IMR-90 (cell line): Measurements from ENCODE around the gene PPM1J. TPM values are rescaled to one million over a fixed set of nuclear protein-coding genes. Genes with fewer than 3 reads are reported as not detected.

Source experiments
- ATAC-seq: fragments of 200-7000 bp; cut with Tn5 transposase; 2 replicates; pipeline ENCODE4 v1.9.1; 2020; ENCODE audit warnings: low read depth, mild to moderate bottlenecking, moderate library complexity
- BruUV-seq: library from RNA; stranded (reverse); fragments of 400-500 nt; replicated peaks from 2 replicates; lab custom pipeline; 2021; lab: Mats Ljungman, UMichigan
- CTCF ChIA-PET: fragments of 300-600 bp; formaldehyde crosslinking; extraction: SDS; loops from one replicate; lab custom pipeline; 2021; ENCODE audit warnings: antibody characterized with exemption; lab: Yijun Ruan, JAX
- POLR2A ChIA-PET: fragments of 300-600 bp; sonication (Branson Sonifier 250); formaldehyde crosslinking; loops from one replicate; lab custom pipeline; 2022; ENCODE audit warnings: antibody characterized with exemption; ENCODE audit not compliant: unreplicated experiment; lab: Charles Lee
- DNase-seq: peaks from one replicate; pipeline ENCODE4 v3.0.0; 2013
- H2AFZ ChIP-seq: replicated peaks from 2 replicates; pipeline ENCODE3; 2013; ENCODE audit warnings: low read length, mild to moderate bottlenecking; ENCODE audit not compliant: poor library complexity
- H2AK5ac ChIP-seq: 2 replicates; pipeline ENCODE4 v1.6.1; 2013; ENCODE audit warnings: low read depth, low read length, inconsistent platforms
- H2AK9ac ChIP-seq: replicated peaks from 2 replicates; pipeline ENCODE3; 2013; ENCODE audit warnings: mild to moderate bottlenecking, low read depth, low read length, moderate library complexity; ENCODE audit not compliant: poor library complexity
- H2BK120ac ChIP-seq: 2 replicates; pipeline ENCODE4 v1.6.1; 2013; ENCODE audit warnings: low read depth, low read length, inconsistent platforms
- H2BK15ac ChIP-seq: 3 replicates; pipeline ENCODE4 v1.6.1; 2013; ENCODE audit warnings: low read depth, low read length, inconsistent platforms
- H2BK20ac ChIP-seq: 2 replicates; pipeline ENCODE4 v1.6.1; 2013; ENCODE audit warnings: low read depth, mild to moderate bottlenecking, inconsistent platforms, low read length, moderate library complexity
- H2BK5ac ChIP-seq: 2 replicates; pipeline ENCODE4 v1.6.1; 2013; ENCODE audit warnings: mild to moderate bottlenecking, low read depth, low read length, inconsistent platforms; ENCODE audit not compliant: poor library complexity, severe bottlenecking
- H3K14ac ChIP-seq: replicated peaks from 2 replicates; pipeline ENCODE4 v1.6.1; 2013; ENCODE audit warnings: low read depth, low read length, inconsistent platforms
- H3K18ac ChIP-seq: 2 replicates; pipeline ENCODE4 v1.6.1; 2013; ENCODE audit warnings: low read depth, low read length, control low read depth
- H3K23ac ChIP-seq: 2 replicates; pipeline ENCODE4 v1.6.1; 2013; ENCODE audit warnings: low read depth, low read length, inconsistent platforms
- H3K27ac ChIP-seq: 2 replicates; pipeline ENCODE4 v1.5.1; 2013; ENCODE audit warnings: mild to moderate bottlenecking, control low read depth, low read length; ENCODE audit not compliant: insufficient read depth
- H3K27me3 ChIP-seq: 2 replicates; pipeline ENCODE4 v1.6.1; 2013; ENCODE audit warnings: low read length; ENCODE audit not compliant: control insufficient read depth, insufficient read depth
- H3K36me3 ChIP-seq: 2 replicates; pipeline ENCODE4 v1.6.1; 2013; ENCODE audit warnings: low read length, mixed read lengths; ENCODE audit not compliant: control insufficient read depth, insufficient read depth
- H3K4ac ChIP-seq: 2 replicates; pipeline ENCODE4 v1.6.1; 2013; ENCODE audit warnings: low read depth, low read length, inconsistent platforms
- H3K4me1 ChIP-seq: 2 replicates; pipeline ENCODE4 v1.6.1; 2013; ENCODE audit warnings: low read length, mixed read lengths; ENCODE audit not compliant: control insufficient read depth, insufficient read depth
- H3K4me2 ChIP-seq: 2 replicates; pipeline ENCODE4 v1.6.1; 2013; ENCODE audit warnings: low read depth, mild to moderate bottlenecking, control low read depth, low read length, moderate library complexity
- H3K4me3 ChIP-seq: 2 replicates; pipeline ENCODE4 v1.5.1; 2013; ENCODE audit warnings: low read depth, mild to moderate bottlenecking, control low read depth, low read length, moderate library complexity; ENCODE audit not compliant: insufficient read depth
- H3K56ac ChIP-seq: 2 replicates; pipeline ENCODE4 v1.6.1; 2013; ENCODE audit warnings: low read length, inconsistent platforms; ENCODE audit not compliant: insufficient read depth; ENCODE audit errors: extremely low read depth
- H3K79me1 ChIP-seq, 2 experiments: 2 replicates each; pipeline ENCODE4 v1.6.1; 2013; ENCODE audit warnings: low read length in 2 of 2, inconsistent platforms in 1 of 2, low read depth in 1 of 2
- H3K9ac ChIP-seq: 2 replicates; pipeline ENCODE4 v1.6.1; 2013; ENCODE audit warnings: low read depth, low read length, control low read depth
- H3K9me1 ChIP-seq: 2 replicates; pipeline ENCODE4 v1.6.1; 2013; ENCODE audit warnings: low read length, inconsistent platforms; ENCODE audit not compliant: insufficient read depth
- H3K9me3 ChIP-seq: 2 replicates; pipeline ENCODE4 v1.6.1; 2013; ENCODE audit warnings: low read length; ENCODE audit not compliant: control insufficient read depth, insufficient read depth
- H4K20me1 ChIP-seq: 2 replicates; pipeline ENCODE4 v1.6.1; 2013; ENCODE audit warnings: low read length, inconsistent platforms; ENCODE audit not compliant: insufficient read depth
- H4K5ac ChIP-seq: 2 replicates; pipeline ENCODE4 v1.6.1; 2013; ENCODE audit warnings: mild to moderate bottlenecking, low read depth, low read length, control low read depth
- H4K8ac ChIP-seq, 2 experiments: 2 replicates each; pipeline ENCODE4 v1.6.1; 2013; ENCODE audit warnings: low read depth in 2 of 2, low read length in 2 of 2, control low read depth in 1 of 2, inconsistent platforms in 1 of 2
- H4K91ac ChIP-seq: 2 replicates; pipeline ENCODE4 v1.6.1; 2013; ENCODE audit warnings: low read depth, low read length, inconsistent platforms; ENCODE audit not compliant: insufficient read depth
- BHLHE40 ChIP-seq: fragments of 150-350 bp; IDR thresholded peaks from 2 replicates; pipeline ENCODE4 v1.6.1; 2016; ENCODE audit warnings: mild to moderate bottlenecking, low read depth, low read length
- CEBPB ChIP-seq: IDR thresholded peaks from 2 replicates; pipeline ENCODE4 v1.6.1; 2012; ENCODE audit warnings: low read depth, low read length, improper control_type of control experiment
- CHD1 ChIP-seq: IDR thresholded peaks from 2 replicates; pipeline ENCODE4 v1.6.1; 2012; ENCODE audit warnings: low read depth, low read length, improper control_type of control experiment
- CTCF ChIP-seq: conservative IDR thresholded peaks from 2 replicates; pipeline ENCODE4 v1.5.1; 2012; ENCODE audit warnings: mild to moderate bottlenecking, low read depth, low read length, improper control_type of control experiment
- ELK1 ChIP-seq: fragments of 150-350 bp; IDR thresholded peaks from 2 replicates; pipeline ENCODE4 v1.6.1; 2016; ENCODE audit warnings: low read depth, mild to moderate bottlenecking, low read length, moderate library complexity, borderline replicate concordance
- FOS ChIP-seq: fragments of 150-350 bp; IDR thresholded peaks from 2 replicates; pipeline ENCODE4 v1.6.1; 2016; ENCODE audit warnings: low read depth, low read length
- MAFK ChIP-seq: IDR thresholded peaks from 2 replicates; pipeline ENCODE4 v1.6.1; 2012; ENCODE audit warnings: low read depth, low read length, improper control_type of control experiment
- MAZ ChIP-seq: IDR thresholded peaks from 2 replicates; pipeline ENCODE4 v1.6.1; 2012; ENCODE audit warnings: low read depth, mild to moderate bottlenecking, low read length, improper control_type of control experiment, moderate library complexity, borderline replicate concordance
- MXI1 ChIP-seq: IDR thresholded peaks from 2 replicates; pipeline ENCODE4 v1.6.1; 2012; ENCODE audit warnings: low read depth, mild to moderate bottlenecking, low read length, moderate library complexity, borderline replicate concordance
- NFE2L2 ChIP-seq: fragments of 150-350 bp; IDR thresholded peaks from 2 replicates; pipeline ENCODE4 v1.6.1; 2016; ENCODE audit warnings: low read depth, mild to moderate bottlenecking, low read length
- POLR2A ChIP-seq: IDR thresholded peaks from 2 replicates; pipeline ENCODE4 v1.6.1; 2012; ENCODE audit warnings: mild to moderate bottlenecking, low read depth, low read length
- RAD21 ChIP-seq: IDR thresholded peaks from 2 replicates; pipeline ENCODE4 v1.6.1; 2012; ENCODE audit warnings: low read length, improper control_type of control experiment
- RCOR1 ChIP-seq: IDR thresholded peaks from 2 replicates; pipeline ENCODE4 v1.6.1; 2012; ENCODE audit warnings: mild to moderate bottlenecking, low read length, improper control_type of control experiment; ENCODE audit not compliant: insufficient replicate concordance
- RFX5 ChIP-seq: IDR thresholded peaks from 2 replicates; pipeline ENCODE4 v1.8.0; 2012; ENCODE audit warnings: low read depth, mild to moderate bottlenecking, low read length, moderate library complexity
- SMC3 ChIP-seq: fragments of 150-350 bp; IDR thresholded peaks from 2 replicates; pipeline ENCODE4 v1.6.1; 2016; ENCODE audit warnings: low read depth, mild to moderate bottlenecking, antibody characterized with exemption, low read length, moderate library complexity
- USF2 ChIP-seq: fragments of 150-350 bp; IDR thresholded peaks from 2 replicates; pipeline ENCODE4 v1.6.1; 2017; ENCODE audit warnings: mild to moderate bottlenecking, antibody characterized with exemption, low read length, low read depth
- WGBS, 2 experiments: methylation state at CpG; one replicate each; pipeline versions ENCODE4 v1.1.5 to v1.1.7; 2013; ENCODE audit warnings: missing lambda C conversion rate in 2 of 2; ENCODE audit not compliant: insufficient read length in 1 of 2; ENCODE audit errors: extremely low coverage in 2 of 2; 5-methylcytosine and 5-hydroxymethylcytosine counted together
- dilution Hi-C: fragments of 300-500 bp; cut with HindIII; formaldehyde crosslinking; loops from one replicate; pipeline ENCODE4 v1.14.3; 2018; ENCODE audit warnings: low sequenced_read_pairs; ENCODE audit not compliant: unreplicated experiment
- in situ Hi-C: fragments of 300-500 bp; cut with MboI; formaldehyde crosslinking; loops from 3 replicates; pipeline ENCODE4 v1.14.3; 2019; ENCODE audit warnings: low sequenced_read_pairs, inconsistent platforms, mixed read lengths
- intact Hi-C: fragments of 100-400 bp; cut with micrococcal nuclease; formaldehyde crosslinking; loops from 2 replicates; pipeline ENCODE4 v1.10.0; 2022
- polyA plus RNA-seq, 3 experiments: library from polyadenylated mRNA; depleted of rRNA; stranded (reverse); fragments of >200 nt; gene quantifications; 2 replicates each; pipeline ENCODE4 v1.2.3, GENCODE V29; 2012; ENCODE audit warnings: low replicate concordance in 1 of 3
- total RNA-seq: library from RNA; depleted of rRNA; stranded (reverse); fragments of >200 nt; gene quantifications from 2 replicates; pipeline ENCODE4 v1.2.3, GENCODE V29; 2012

The PPM1J gene
- total and polyA plus RNA-seq, 2 of the 4 experiments (the other 2 are of a cell fraction) = 1.8 to 2.4 TPM

- no peak overlapping the region for H3K14ac ChIP-seq
- peaks cover 13 to 52% of the 10 kb centered on the region in 2 experiments for H3K79me1 ChIP-seq
- no peak overlapping the region for H2BK5ac ChIP-seq
- peaks cover 43% of the 10 kb centered on the region for H3K36me3 ChIP-seq
- no peak overlapping the region for H4K91ac ChIP-seq
- ATAC-seq = no peak
- CTCF ChIA-PET = interaction anchor here (0.9 kb wide), 1 partner anchor 16 kb away, joined by 3 read pairs; no protein-coding TSS in a partner anchor
- no peak overlapping the region for H3K27ac ChIP-seq
- H2BK120ac ChIP-seq = no peak overlapping the region
- BruUV-seq = no TSS peak
- TF ChIP-seq MAFK (no peak), RCOR1 (no peak), CTCF (no peak), BHLHE40 (no peak), CHD1 (no peak), NFE2L2 (no peak), FOS (no peak), SMC3 (no peak), RFX5 (no peak), ELK1 (no peak), CEBPB (no peak), RAD21 (no peak), MXI1 (no peak), MAZ (no peak), POLR2A (no peak), USF2 (no peak)
- no peak overlapping the region for H3K4me3 ChIP-seq
- H3K56ac ChIP-seq = no peak overlapping the region
- peaks cover 17% of the 10 kb centered on the region for H3K9me1 ChIP-seq
- H2AK5ac ChIP-seq = no peak overlapping the region
- dilution Hi-C loops = no loop called here
- intact Hi-C loops = no loop called here
- H3K23ac ChIP-seq = no peak overlapping the region
- no peak overlapping the region for H2BK20ac ChIP-seq
- H3K4me1 ChIP-seq = no peaks in the 10 kb centered on the region; the same call in none of the 2 replicates
- no peak overlapping the region for H2AK9ac ChIP-seq
- no peak overlapping the region for H3K18ac ChIP-seq
- H3K27me3 ChIP-seq = no peaks in the 10 kb centered on the region
- no peak overlapping the region for H2BK15ac ChIP-seq
- H2AFZ ChIP-seq = no peak overlapping the region
- H4K8ac ChIP-seq = no peak overlapping the region
- POLR2A ChIA-PET = no interaction called here
- peaks cover 12% of the 10 kb centered on the region; the same call in 1 of the 2 replicates for H4K20me1 ChIP-seq
- DNase-seq = no peak
- no peaks in the 10 kb centered on the region for H3K9me3 ChIP-seq
- no peak overlapping the region for H3K4me2 ChIP-seq
- H3K9ac ChIP-seq = no peak overlapping the region
- WGBS, 2 experiments = 100% methylated on average over 5 of the region's 11 CpGs; no CpG with 5 or more reads in 1 of the 2 experiments
- in situ Hi-C loops = no loop called here
- no peak overlapping the region for H4K5ac ChIP-seq
- H3K4ac ChIP-seq = no peak overlapping the region
These were observed 25.3 kb downstream of the PPM1J start for GRCh38 chr1:112689842-112690237.
